ENCODE data around the gene GABRQ. TPM values are rescaled to one million over a fixed set of nuclear protein-coding genes. Genes with fewer than 3 reads are reported as not detected.
"Not testable (repeated sequence)": the region's sequence is repeated elsewhere in the genome, so short reads cannot be mapped to it uniquely, and the experiment has no call there.

Gene GABRQ
- total RNA-seq, 8 experiments from 2014 or later: 0.22 to 2.5 (median 0.37) TPM

GRCh38 chrX:152674652-152675051, 37.0 kb downstream of the GABRQ start:
- not testable (repeated sequence) for ATAC-seq (replicated peaks in 6 of 8); H3K4me3 ChIP-seq; H3K4me1 ChIP-seq (replicated peaks in 1 of 2); H3K27ac ChIP-seq
- 0 to 20% methylated on average over 1 of the region's 3 CpGs; no CpG with 5 or more reads in 8 of the 10 experiments for WGBS, 10 experiments
- in situ Hi-C loops (cut with MboI; ENCODE audit: low pct_unique_long_range_greater_than_20kb in 2 of 9, low sequenced_read_pairs in 9 of 9, unreplicated experiment in 9 of 9): loop anchor here in 1 of 9 experiments (25.0 kb wide), 1 partner anchor 138 kb away; no protein-coding TSS in a partner anchor

GRCh38 chrX:152681012-152681411, 43.3 kb downstream of the GABRQ start:
- H3K4me3 ChIP-seq; H3K4me1 ChIP-seq (replicated peaks in 1 of 2); H3K27ac ChIP-seq; in situ Hi-C loops (cut with MboI; ENCODE audit: low pct_unique_long_range_greater_than_20kb in 2 of 9, low sequenced_read_pairs in 9 of 9, unreplicated experiment in 9 of 9): not testable (repeated sequence)
- WGBS, 10 experiments: no CpG with 5 or more reads among the region's 3 CpGs
- ATAC-seq (replicated peaks in 6 of 8): peak in 3 of 8 experiments; percentile 56 to 85 (median 65)

GRCh38 chrX:152697952-152698931, 60.5 kb downstream of the GABRQ start, which contains the start of gene MAGEA3:
Gene MAGEA3 (plus strand): TSS chrX:152698794. CDS start chrX:152700833, 2,039 bp downstream.
- H3K4me1 ChIP-seq (replicated peaks in 1 of 2); H3K27ac ChIP-seq; in situ Hi-C loops (cut with MboI; ENCODE audit: low pct_unique_long_range_greater_than_20kb in 2 of 9, low sequenced_read_pairs in 9 of 9, unreplicated experiment in 9 of 9); ATAC-seq (replicated peaks in 6 of 8); H3K4me3 ChIP-seq: not testable (repeated sequence)
- WGBS, 10 experiments: no CpG with 5 or more reads among the region's 34 CpGs

- ATAC-seq (replicated peaks in 6 of 8); in situ Hi-C loops (cut with MboI; ENCODE audit: low pct_unique_long_range_greater_than_20kb in 2 of 9, low sequenced_read_pairs in 9 of 9, unreplicated experiment in 9 of 9); H3K4me1 ChIP-seq (replicated peaks in 1 of 2); H3K27ac ChIP-seq; H3K4me3 ChIP-seq: not testable (repeated sequence)
- WGBS, 10 experiments: no CpG with 5 or more reads among the region's 5 CpGs
These were observed 62.7 kb downstream of the GABRQ start for GRCh38 chrX:152700390-152700789.

GRCh38 chrX:152706500-152706899, 68.8 kb downstream of the GABRQ start:
- H3K4me3 ChIP-seq; H3K4me1 ChIP-seq (replicated peaks in 1 of 2); in situ Hi-C loops (cut with MboI; ENCODE audit: low pct_unique_long_range_greater_than_20kb in 2 of 9, low sequenced_read_pairs in 9 of 9, unreplicated experiment in 9 of 9); ATAC-seq (replicated peaks in 6 of 8); H3K27ac ChIP-seq: not testable (repeated sequence)
- WGBS, 10 experiments: no CpG with 5 or more reads among the region's 7 CpGs

Other genes with a start within 250 kb of the GABRQ start
- 10 to 100 TPM in 1 of 8 experiments, 1 to 10 TPM in 4, under 1 TPM in 1, not detected in 2; 0.21 to 10.4 (median 4.3) TPM for gene GABRA3, start 186.6 kb upstream of the GABRQ start, total RNA-seq
- under 1 TPM in 3 of 8 experiments, not detected in 5; 0.11 to 1.00 (median 0.14) TPM for gene MAGEA3, start 60.9 kb downstream of the GABRQ start, total RNA-seq
- gene CSAG2, start 71.4 kb downstream of the GABRQ start, total RNA-seq: not detected
- 1 to 10 TPM in 3 of 8 experiments, under 1 TPM in 1, not detected in 4; 0.38 to 3.6 (median 1.6) TPM for gene MAGEA2B, start 76.7 kb downstream of the GABRQ start, total RNA-seq
- under 1 TPM in 1 of 8 experiments, not detected in 7; 1.00 TPM for gene CSAG1, start 95.8 kb downstream of the GABRQ start, total RNA-seq
- gene MAGEA12, start 95.9 kb downstream of the GABRQ start, total RNA-seq: under 1 TPM in 2 of 8 experiments, not detected in 6; 0.24 to 0.78 TPM
- 1 to 10 TPM in 1 of 8 experiments, under 1 TPM in 4, not detected in 3; 0.05 to 2.4 (median 0.42) TPM for gene MAGEA2, start 115.9 kb downstream of the GABRQ start, total RNA-seq
- gene CSAG3, start 121.3 kb downstream of the GABRQ start, total RNA-seq: 1 to 10 TPM in 1 of 8 experiments, not detected in 7; 4.6 TPM
- under 1 TPM in 3 of 8 experiments, not detected in 5; 0.05 to 0.43 (median 0.19) TPM for gene MAGEA6, start 131.8 kb downstream of the GABRQ start, total RNA-seq
- gene CETN2, start 192.9 kb downstream of the GABRQ start, total RNA-seq: 100 to 1,000 TPM in 1 of 8 experiments, 10 to 100 TPM in 7; 29.2 to 175 (median 54.8) TPM
- 10 to 100 TPM; 10.2 to 38.9 (median 20.6) TPM for gene NSDHL, start 193.2 kb downstream of the GABRQ start, total RNA-seq

Measured in motor neuron (in vitro differentiated cells).